Measurements from ENCODE around the gene BOC.

DNA sequence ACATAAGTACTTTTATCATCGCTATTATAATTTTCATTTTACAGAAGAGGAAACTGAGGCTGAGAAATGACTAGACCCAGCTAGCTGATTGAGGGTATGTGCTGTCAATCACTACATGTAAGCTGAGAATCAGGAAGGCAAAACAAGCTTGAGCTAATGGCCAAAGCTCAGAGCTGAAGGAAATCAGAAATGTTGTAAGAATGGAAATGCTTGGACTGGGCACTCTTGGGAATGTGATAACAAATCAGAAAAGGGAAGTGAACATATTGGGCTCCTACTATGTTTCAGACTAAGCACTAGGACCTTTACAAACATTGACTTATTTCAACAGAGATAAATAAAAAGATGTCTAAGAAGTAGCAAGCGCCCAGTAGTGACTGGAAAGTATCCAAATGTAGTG, 33.8 kb upstream of the BOC start:
- TF ChIP-seq CTCF (conservative IDR thresholded peaks at IDR 0.05; ENCODE audit: low read depth, low read length) (no peak), EZH2 (IDR thresholded peaks at IDR 0.05; ENCODE audit: borderline replicate concordance, low read depth, low read length, poor library complexity, severe bottlenecking) (no peak)
